Islet precursor cell (in vitro differentiated cells): Measurements from ENCODE around the gene YIPF2.

Experiments
- DNase-seq: peaks from one replicate; pipeline ENCODE4 v3.0.0-alpha.2; 2018

The YIPF2 gene

GRCh38 chr19:10872546-10873107, 55.8 kb downstream of the YIPF2 start:
- no peak for DNase-seq
